HG02763 (cell line): ENCODE measurements around the gene MAPK4.
"Not testable (repeated sequence)": the region's sequence is repeated elsewhere in the genome, so short reads cannot be mapped to it uniquely, and the experiment has no call there.

Source experiments
- ATAC-seq: cut with Tn5 transposase; IDR thresholded peaks from one replicate; pipeline ENCODE4 v1.9.1; 2021; ENCODE audit warnings: mild to moderate bottlenecking, moderate library complexity; ENCODE audit not compliant: unreplicated experiment

The MAPK4 gene

GRCh38 chr18:50559752-50560680, at the start of gene MAPK4:
Gene MAPK4, plus strand, starts transcription at chr18:50560087. Its CDS starts 103,872 bp downstream, at chr18:50663959.
- no peak for ATAC-seq

- not testable (repeated sequence) for ATAC-seq
Measured at GRCh38 chr18:50517277-50517676, 42.6 kb upstream of the MAPK4 start.

GRCh38 chr18:50518787-50519546, 40.9 kb upstream of the MAPK4 start:
- no peak for ATAC-seq

- ATAC-seq, result no peak
Measured at GRCh38 chr18:50523165-50523564, 36.7 kb upstream of the MAPK4 start.

- no peak for ATAC-seq
Measured at GRCh38 chr18:50527636-50528307, 32.1 kb upstream of the MAPK4 start.

GRCh38 chr18:50528806-50529205, 31.1 kb upstream of the MAPK4 start:
- ATAC-seq, result no peak

- not testable (repeated sequence) for ATAC-seq
Measured at GRCh38 chr18:50533822-50534221, 26.1 kb upstream of the MAPK4 start.

- not testable (repeated sequence) for ATAC-seq
Measured at GRCh38 chr18:50544476-50544875, 15.4 kb upstream of the MAPK4 start.

GRCh38 chr18:50545936-50546335, 14.0 kb upstream of the MAPK4 start:
- no peak for ATAC-seq

- no peak for ATAC-seq
Measured at GRCh38 chr18:50548160-50548559, 11.7 kb upstream of the MAPK4 start.

- ATAC-seq, result not testable (repeated sequence)
Measured at GRCh38 chr18:50551651-50552050, 8.2 kb upstream of the MAPK4 start.

GRCh38 chr18:50558157-50558556, 1.7 kb upstream of the MAPK4 start:
- no peak for ATAC-seq

- no peak for ATAC-seq
Measured at GRCh38 chr18:50558948-50559751, 737 bp upstream of the MAPK4 start.

- ATAC-seq, result no peak
Measured at GRCh38 chr18:50560681-50561629, 1.1 kb downstream of the MAPK4 start.

- not testable (repeated sequence) for ATAC-seq
Measured at GRCh38 chr18:50562258-50562657, 2.4 kb downstream of the MAPK4 start.

- ATAC-seq, result no peak
Measured at GRCh38 chr18:50562686-50563085, 2.8 kb downstream of the MAPK4 start.

GRCh38 chr18:50563376-50563775, 3.5 kb downstream of the MAPK4 start:
- no peak for ATAC-seq

GRCh38 chr18:50569930-50570329, 10.0 kb downstream of the MAPK4 start:
- ATAC-seq, result no peak

GRCh38 chr18:50571606-50572005, 11.7 kb downstream of the MAPK4 start:
- ATAC-seq, result no peak
